ENCODE data around the gene OPRL1.

The OPRL1 gene

GRCh38 chr20:64077541-64077875, 2.4 kb upstream of the OPRL1 start:
- H3F3A ChIP-seq (ENCODE audit: insufficient read depth): peaks cover 36% of the 10 kb centered on the region
- peak overlapping the region; percentile 68 for H3K4me3 ChIP-seq (ENCODE audit: insufficient read depth, low read length, poor library complexity, severe bottlenecking)
- H3K79me2 ChIP-seq (ENCODE audit: insufficient read depth, low read length): no peaks in the 10 kb centered on the region
- no peaks in the 10 kb centered on the region for H3K27me3 ChIP-seq (ENCODE audit: low read length)
- no peaks in the 10 kb centered on the region for H3K9me3 ChIP-seq (ENCODE audit: insufficient read depth, low read length)
- H3K36me3 ChIP-seq (ENCODE audit: low read length): no peaks in the 10 kb centered on the region
- peak overlapping the region; percentile 87 for H3K4me2 ChIP-seq (ENCODE audit: low read depth, low read length, poor library complexity, severe bottlenecking)
- H3K27ac ChIP-seq (ENCODE audit: low read depth, low read length): peak overlapping the region; percentile 95
- H4K20me1 ChIP-seq (ENCODE audit: low read depth, low read length): no peaks in the 10 kb centered on the region
- TF ChIP-seq EZH2phosphoT487 (conservative IDR thresholded peaks at IDR 0.05; ENCODE audit: low read length): no peak
- no peak for TF ChIP-seq CTCF (IDR thresholded peaks at IDR 0.05; ENCODE audit: insufficient read depth, low read length, poor library complexity, severe bottlenecking)
- H3K9me2 ChIP-seq (replicated peaks; ENCODE audit: insufficient read depth, low read length): no peaks in the 10 kb centered on the region
- H3K9ac ChIP-seq (ENCODE audit: low read length): peak overlapping the region; percentile 91
- H2AFZ ChIP-seq (ENCODE audit: low read depth, low read length, severe bottlenecking): no peak overlapping the region

GRCh38 chr20:64077876-64078551, 1.9 kb upstream of the OPRL1 start:
- Histone ChIP-seq H3K4me3 (ENCODE audit: insufficient read depth, low read length, poor library complexity, severe bottlenecking) (peak overlapping the region; percentile 68), H3K9ac (ENCODE audit: low read length) (peak overlapping the region; percentile 91), H3K9me3 (ENCODE audit: insufficient read depth, low read length) (no peaks in the 10 kb centered on the region)

GRCh38 chr20:64078934-64079272, 979 bp upstream of the OPRL1 start:
- H3K4me3 ChIP-seq (ENCODE audit: insufficient read depth, low read length, poor library complexity, severe bottlenecking): peak overlapping the region; percentile 68

More at GRCh38 chr20:64077876-64078551, 1.9 kb upstream of the OPRL1 start:
- H4K20me1 ChIP-seq (ENCODE audit: low read depth, low read length): no peaks in the 10 kb centered on the region
- H3F3A ChIP-seq (ENCODE audit: insufficient read depth): peaks cover 36% of the 10 kb centered on the region
- H3K79me2 ChIP-seq (ENCODE audit: insufficient read depth, low read length): no peaks in the 10 kb centered on the region
- peak overlapping the region; percentile 95 for H3K27ac ChIP-seq (ENCODE audit: low read depth, low read length)
- H3K4me2 ChIP-seq (ENCODE audit: low read depth, low read length, poor library complexity, severe bottlenecking): peak overlapping the region; percentile 87
- H3K27me3 ChIP-seq (ENCODE audit: low read length): no peaks in the 10 kb centered on the region
- H3K9me2 ChIP-seq (replicated peaks; ENCODE audit: insufficient read depth, low read length): no peaks in the 10 kb centered on the region
- TF ChIP-seq CTCF (IDR thresholded peaks at IDR 0.05; ENCODE audit: insufficient read depth, low read length, poor library complexity, severe bottlenecking): no peak
- TF ChIP-seq EZH2phosphoT487 (conservative IDR thresholded peaks at IDR 0.05; ENCODE audit: low read length): no peak
- no peak overlapping the region for H2AFZ ChIP-seq (ENCODE audit: low read depth, low read length, severe bottlenecking)
- no peaks in the 10 kb centered on the region for H3K36me3 ChIP-seq (ENCODE audit: low read length)

More at GRCh38 chr20:64078934-64079272, 979 bp upstream of the OPRL1 start:
- Histone ChIP-seq H4K20me1 (ENCODE audit: low read depth, low read length) (no peaks in the 10 kb centered on the region), H3K4me2 (ENCODE audit: low read depth, low read length, poor library complexity, severe bottlenecking) (peak overlapping the region; percentile 87), H3K27ac (ENCODE audit: low read depth, low read length) (peak overlapping the region; percentile 95), H3K9me3 (ENCODE audit: insufficient read depth, low read length) (no peaks in the 10 kb centered on the region), H3K27me3 (ENCODE audit: low read length) (no peaks in the 10 kb centered on the region), H3K9ac (ENCODE audit: low read length) (peak overlapping the region; percentile 91), H3F3A (ENCODE audit: insufficient read depth) (peaks cover 36% of the 10 kb centered on the region), H3K79me2 (ENCODE audit: insufficient read depth, low read length) (no peaks in the 10 kb centered on the region), H3K9me2 (replicated peaks; ENCODE audit: insufficient read depth, low read length) (no peaks in the 10 kb centered on the region), H2AFZ (ENCODE audit: low read depth, low read length, severe bottlenecking) (no peak overlapping the region), H3K36me3 (ENCODE audit: low read length) (no peaks in the 10 kb centered on the region)
- no peak for TF ChIP-seq EZH2phosphoT487 (conservative IDR thresholded peaks at IDR 0.05; ENCODE audit: low read length)
- TF ChIP-seq CTCF (IDR thresholded peaks at IDR 0.05; ENCODE audit: insufficient read depth, low read length, poor library complexity, severe bottlenecking): no peak
